SK-N-MC (cell line): ENCODE data around the gene COG1.

Experiments used
- EZH2 ChIP-seq: fragments of 200-600 bp; sonication (generic); IDR thresholded peaks from one replicate; pipeline ENCODE4 v1.6.1; 2017; ENCODE audit warnings: antibody characterized with exemption
- FOXP2 ChIP-seq: optimal IDR thresholded peaks from 2 replicates; pipeline ENCODE3; 2011; ENCODE audit warnings: mild to moderate bottlenecking, moderate library complexity; ENCODE audit not compliant: insufficient read depth; ENCODE audit errors: extremely low read length, control extremely low read depth
- POLR2AphosphoS5 ChIP-seq: IDR thresholded peaks from 2 replicates; pipeline ENCODE4 v1.6.1; 2012; ENCODE audit warnings: mild to moderate bottlenecking, low read depth, low read length, borderline replicate concordance

DNA sequence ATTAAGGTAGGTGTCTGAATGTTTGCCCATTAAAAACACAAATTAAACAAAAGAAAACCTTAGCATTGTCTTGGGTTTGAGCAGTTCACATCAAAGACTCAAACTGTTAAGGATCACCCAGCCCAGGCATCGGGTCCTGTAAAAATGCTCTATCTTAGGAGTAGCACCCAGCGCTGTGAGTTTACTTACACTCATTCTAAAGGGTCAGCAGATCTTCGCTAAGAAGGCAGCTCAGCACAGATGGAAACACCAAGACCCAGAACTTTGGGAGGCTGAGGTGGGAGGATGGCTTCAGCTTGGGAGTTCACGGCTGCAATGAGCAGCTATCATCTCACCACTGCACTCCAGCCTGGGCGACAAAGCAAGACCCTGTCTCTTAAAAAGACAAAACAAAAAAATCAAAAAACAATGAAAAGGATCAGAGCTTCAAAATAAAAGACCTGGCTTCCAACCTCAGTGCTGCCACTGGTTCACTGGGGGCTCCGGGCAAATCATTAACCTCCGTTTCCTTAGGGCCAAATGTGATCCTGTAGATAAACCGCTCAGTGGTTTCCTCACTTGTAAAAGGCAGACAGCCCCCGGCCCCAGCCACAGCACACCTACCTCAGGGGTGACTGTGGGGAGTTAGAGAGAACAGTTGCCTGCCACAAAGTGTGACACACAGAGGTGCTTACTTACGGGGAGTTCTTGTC, 11.1 kb downstream of the COG1 start:
- TF ChIP-seq POLR2AphosphoS5 (no peak), EZH2 (no peak), FOXP2 (no peak)
